HCT116 (cell line): ENCODE measurements around the gene SYCP2. TPM values are rescaled to one million over a fixed set of nuclear protein-coding genes. Genes with fewer than 3 reads are reported as not detected.

Source experiments
- ATAC-seq: fragments of 200-7000 bp; cut with Tn5 transposase; 2 replicates; pipeline ENCODE4 v1.9.1; 2020; ENCODE audit warnings: mild to moderate bottlenecking, moderate library complexity
- BruUV-seq: library from RNA; stranded (reverse); fragments of 400-500 nt; replicated peaks from 2 replicates; lab custom pipeline; 2021; lab: Mats Ljungman, UMichigan
- CTCF ChIA-PET: fragments of 300-600 bp; sonication (Branson Sonifier 250); formaldehyde crosslinking; loops from one replicate; lab custom pipeline; 2021; ENCODE audit warnings: antibody characterized with exemption; lab: Charles Lee
- POLR2A ChIA-PET: fragments of 300-600, 350-600 bp; sonication (Branson Sonifier 250); formaldehyde crosslinking; loops from one replicate; lab custom pipeline; 2021; ENCODE audit warnings: antibody characterized with exemption; lab: Charles Lee
- RAD21 ChIA-PET, 2 experiments: fragments of 300-600 bp; sonication (Branson Sonifier 250); formaldehyde crosslinking; loops; one replicate each; lab custom pipeline; 2023; ENCODE audit warnings: low total read pairs in 2 of 2; ENCODE audit not compliant: uncharacterized antibody in 2 of 2, unreplicated experiment in 2 of 2, low non-redundant PET in 1 of 2; lab: Charles Lee
- DNase-seq: peaks from one replicate; pipeline ENCODE4 v3.0.0-alpha.2; 2010; ENCODE audit warnings: low read depth, low spot score
- H2AFZ ChIP-seq: fragments of 200-600 bp; shearing (Covaris generic), sonication (generic); 2 replicates; pipeline ENCODE4 v1.6.1; 2017; ENCODE audit warnings: low read depth, mixed run types, mixed read lengths, antibody characterized with exemption, low read length; ENCODE audit not compliant: poor library complexity, severe bottlenecking
- H3K27ac ChIP-seq: 2 replicates; pipeline ENCODE4 v1.5.1; 2012; ENCODE audit warnings: low read depth, low read length
- H3K27me3 ChIP-seq: fragments of 200-600 bp; sonication (generic); 2 replicates; pipeline ENCODE4 v1.6.1; 2016; ENCODE audit warnings: mixed run types, low read length, mixed read lengths; ENCODE audit not compliant: insufficient read depth
- H3K36me3 ChIP-seq, 2 experiments: fragments of 200-500 bp in 1 of 2; fragments of 200-600 bp in 1 of 2; sonication (Bioruptor generic) in 1 of 2; sonication (generic) in 1 of 2; 2 replicates each; pipeline versions ENCODE4 v1.5.1 to v1.6.1; 2014 to 2016; ENCODE audit warnings: low read length in 2 of 2, inconsistent platforms in 1 of 2, mixed read lengths in 1 of 2, mixed run types in 1 of 2; ENCODE audit not compliant: insufficient read depth in 2 of 2, control insufficient read depth in 1 of 2
- H3K4me1 ChIP-seq, 2 experiments: fragments of 200-600 bp in 1 of 2; sonication (generic) in 1 of 2; 2 replicates each; pipeline versions ENCODE4 v1.5.1 to v1.6.1; 2012 to 2017; ENCODE audit warnings: low read length in 2 of 2, inconsistent platforms in 1 of 2, mild to moderate bottlenecking in 1 of 2, mixed read lengths in 1 of 2, mixed run types in 1 of 2, moderate library complexity in 1 of 2; ENCODE audit not compliant: insufficient read depth in 2 of 2, control insufficient read depth in 1 of 2
- H3K4me2 ChIP-seq: fragments of 200-600 bp; sonication (generic); 2 replicates; pipeline ENCODE4 v1.6.1; 2017; ENCODE audit warnings: mixed run types, low read length, mixed read lengths
- H3K4me3 ChIP-seq, 2 experiments: fragments of 200-600 bp in 1 of 2; sonication (generic) in 1 of 2; replicated peaks in 1 of 2; 2 replicates each; pipeline ENCODE4 v1.5.1; 2011 to 2016; ENCODE audit warnings: low read length in 2 of 2, control low read depth in 1 of 2, low read depth in 1 of 2, mild to moderate bottlenecking in 1 of 2, mixed read lengths in 1 of 2, mixed run types in 1 of 2
- H3K79me2 ChIP-seq: fragments of 200-600 bp; sonication (generic); 2 replicates; pipeline ENCODE4 v1.6.1; 2017; ENCODE audit warnings: mild to moderate bottlenecking, mixed run types, low read length, moderate library complexity, mixed read lengths; ENCODE audit not compliant: insufficient read depth
- H3K9ac ChIP-seq: fragments of 200-600 bp; sonication (generic); 2 replicates; pipeline ENCODE4 v1.6.1; 2016; ENCODE audit warnings: low read length, mixed read lengths
- H3K9me2 ChIP-seq: fragments of 200-600 bp; sonication (generic), shearing (Covaris generic); 2 replicates; pipeline ENCODE4 v1.6.1; 2017; ENCODE audit warnings: mixed run types, mild to moderate bottlenecking, moderate library complexity; ENCODE audit not compliant: insufficient read depth
- H3K9me3 ChIP-seq, 2 experiments: fragments of 200-500 bp in 1 of 2; fragments of 200-600 bp in 1 of 2; sonication (Bioruptor generic) in 1 of 2; sonication (generic) in 1 of 2; 2 replicates each; pipeline ENCODE4 v1.6.1; 2014 to 2017; ENCODE audit warnings: low read length in 2 of 2, mixed read lengths in 2 of 2, inconsistent platforms in 1 of 2, low read depth in 1 of 2, mild to moderate bottlenecking in 1 of 2, mixed run types in 1 of 2, moderate library complexity in 1 of 2; ENCODE audit not compliant: control insufficient read depth in 1 of 2, insufficient read depth in 1 of 2
- H4K20me1 ChIP-seq: fragments of 200-600 bp; sonication (generic), shearing (Covaris generic); 2 replicates; pipeline ENCODE4 v1.6.1; 2017; ENCODE audit warnings: mixed run types, mild to moderate bottlenecking, moderate library complexity; ENCODE audit not compliant: insufficient read depth
- CBX3 ChIP-seq: IDR thresholded peaks from 2 replicates; pipeline ENCODE4 v1.6.1; 2012; ENCODE audit warnings: low read depth
- EGR1 ChIP-seq: IDR thresholded peaks from 2 replicates; pipeline ENCODE4 v1.6.1; 2012; ENCODE audit warnings: low read depth
- EZH2 ChIP-seq: fragments of 200-600 bp; sonication (generic); IDR thresholded peaks from 2 replicates; pipeline ENCODE4 v1.6.1; 2017; ENCODE audit warnings: antibody characterized with exemption, mixed run types
- EZH2phosphoT487 ChIP-seq: fragments of 200-600 bp; IDR thresholded peaks from 2 replicates; pipeline ENCODE4 v1.6.1; 2018; ENCODE audit warnings: antibody characterized with exemption, borderline replicate concordance
- FOSL1 ChIP-seq: IDR thresholded peaks from 2 replicates; pipeline ENCODE4 v1.6.1; 2012; ENCODE audit warnings: low read depth
- POLR2AphosphoS5 ChIP-seq: IDR thresholded peaks from 2 replicates; pipeline ENCODE4 v1.6.1; 2011; ENCODE audit warnings: mild to moderate bottlenecking, low read depth, low read length, moderate library complexity
- RAD21 ChIP-seq: IDR thresholded peaks from 2 replicates; pipeline ENCODE4 v1.6.1; 2012; ENCODE audit warnings: low read depth, mild to moderate bottlenecking
- SIN3A ChIP-seq: IDR thresholded peaks from 2 replicates; pipeline ENCODE4 v1.6.1; 2012; ENCODE audit warnings: low read depth
- SRF ChIP-seq: IDR thresholded peaks from 2 replicates; pipeline ENCODE4 v1.6.1; 2012; ENCODE audit warnings: low read depth
- YY1 ChIP-seq: IDR thresholded peaks from 2 replicates; pipeline ENCODE4 v1.6.1; 2011; ENCODE audit warnings: low read length, low read depth, moderate library complexity, mild to moderate bottlenecking; ENCODE audit not compliant: insufficient replicate concordance; ENCODE audit errors: extremely low read depth
- ZBTB33 ChIP-seq: IDR thresholded peaks from 2 replicates; pipeline ENCODE4 v1.6.1; 2011; ENCODE audit warnings: mild to moderate bottlenecking, low read length, moderate library complexity; ENCODE audit not compliant: insufficient replicate concordance; ENCODE audit errors: extremely low read depth
- ZNF274 ChIP-seq: fragments of 200-500 bp; sonication (Bioruptor generic); IDR thresholded peaks from 2 replicates; pipeline ENCODE4 v1.6.1; 2014; ENCODE audit warnings: mild to moderate bottlenecking, low read depth, low read length, inconsistent platforms
- intact Hi-C: fragments of 100-400 bp; cut with micrococcal nuclease; formaldehyde crosslinking; loops from 2 replicates; pipeline ENCODE4 v1.10.0; 2022
- total RNA-seq: library from RNA; stranded (reverse); gene quantifications from one replicate; pipeline ENCODE4 v1.2.1, GENCODE V29; 2021; ENCODE audit not compliant: unreplicated experiment
- TF ChIP-seq, protein P1 (sequence below): IDR thresholded peaks from 2 replicates; pipeline ENCODE4 v1.6.1; 2012; ENCODE audit warnings: low read depth

The SYCP2 gene
- total RNA-seq, 1 experiment from 2014 or later = 0.59 TPM

- ChIA-PET POLR2A (no interaction called here), RAD21 (no interaction called here), CTCF (interaction anchor here (0.8 to 1.8 kb wide), 2 partner anchors 30 to 54 kb away, joined by 4 to 6 read pairs; no protein-coding TSS in a partner anchor)
- BruUV-seq = no TSS peak
- no peak overlapping the region for H3K27ac ChIP-seq
- no peaks in the 10 kb centered on the region for H3K9me3 ChIP-seq
- ATAC-seq (no peak), DNase-seq (no peak)
- no peak overlapping the region for H3K4me2 ChIP-seq
- intact Hi-C loops = no loop called here
- H3K4me1 ChIP-seq = no peaks in the 10 kb centered on the region
- no peaks in the 10 kb centered on the region for H4K20me1 ChIP-seq
- H3K36me3 ChIP-seq = no peaks in the 10 kb centered on the region
- H3K9ac ChIP-seq = no peak overlapping the region
- no peaks in the 10 kb centered on the region for H3K79me2 ChIP-seq
- no peak overlapping the region for H2AFZ ChIP-seq
- no peak for TF ChIP-seq ZBTB33
- TF ChIP-seq EZH2 = no peak
- TF ChIP-seq ZNF274 = no peak
- no peak for TF ChIP-seq CBX3
- no peaks in the 10 kb centered on the region; the same call in 1 of the 2 replicates for H3K27me3 ChIP-seq
- H3K9me2 ChIP-seq = no peaks in the 10 kb centered on the region
- no peak overlapping the region for H3K4me3 ChIP-seq
Observed at GRCh38 chr20:59880198-59880597, 53.2 kb downstream of the SYCP2 start.

DNA sequence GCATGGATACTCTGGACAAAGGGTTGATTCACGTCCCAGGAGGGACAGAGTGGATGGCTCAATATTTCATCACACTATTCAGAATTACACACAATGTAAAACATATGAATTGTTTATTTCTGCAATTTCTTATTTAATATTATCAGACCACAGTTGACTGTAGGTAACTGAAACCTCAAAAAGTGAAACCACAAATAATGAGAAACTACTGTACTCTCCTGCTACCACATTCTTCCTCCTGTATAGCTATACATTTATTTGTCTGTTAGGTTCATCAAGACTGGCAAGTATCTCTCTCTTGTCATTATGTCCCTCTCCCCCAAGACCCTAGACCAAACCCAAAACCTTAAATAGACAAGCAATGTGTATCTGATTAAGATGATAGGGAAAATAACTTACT lies 60.0 kb downstream of the SYCP2 start:
- ChIA-PET RAD21 (no interaction called here), CTCF (interaction anchor here (0.9 kb wide), 1 partner anchor 23 kb away, joined by 3 read pairs; no protein-coding TSS in a partner anchor), POLR2A (no interaction called here)
- Histone ChIP-seq H3K4me2 (no peak overlapping the region), H3K9ac (no peak overlapping the region), H3K79me2 (no peaks in the 10 kb centered on the region), H3K27me3 (peaks cover 11% of the 10 kb centered on the region), H2AFZ (no peak overlapping the region), H3K27ac (no peak overlapping the region), H3K4me1 (no peaks in the 10 kb centered on the region), H3K36me3 (no peaks in the 10 kb centered on the region), H3K9me2 (no peaks in the 10 kb centered on the region), H3K9me3 (no peaks in the 10 kb centered on the region), H4K20me1 (no peaks in the 10 kb centered on the region), H3K4me3 (no peak overlapping the region)
- DNase-seq = no peak
- intact Hi-C loops = no loop called here
- no TSS peak for BruUV-seq
- ATAC-seq = no peak
- TF ChIP-seq FOSL1 (no peak), RAD21 (no peak), EGR1 (no peak), POLR2AphosphoS5 (no peak), EZH2phosphoT487 (no peak), ZBTB33 (no peak), SRF (no peak), YY1 (no peak), EZH2 (no peak), SIN3A (no peak)
- TF ChIP-seq, protein P1, sequence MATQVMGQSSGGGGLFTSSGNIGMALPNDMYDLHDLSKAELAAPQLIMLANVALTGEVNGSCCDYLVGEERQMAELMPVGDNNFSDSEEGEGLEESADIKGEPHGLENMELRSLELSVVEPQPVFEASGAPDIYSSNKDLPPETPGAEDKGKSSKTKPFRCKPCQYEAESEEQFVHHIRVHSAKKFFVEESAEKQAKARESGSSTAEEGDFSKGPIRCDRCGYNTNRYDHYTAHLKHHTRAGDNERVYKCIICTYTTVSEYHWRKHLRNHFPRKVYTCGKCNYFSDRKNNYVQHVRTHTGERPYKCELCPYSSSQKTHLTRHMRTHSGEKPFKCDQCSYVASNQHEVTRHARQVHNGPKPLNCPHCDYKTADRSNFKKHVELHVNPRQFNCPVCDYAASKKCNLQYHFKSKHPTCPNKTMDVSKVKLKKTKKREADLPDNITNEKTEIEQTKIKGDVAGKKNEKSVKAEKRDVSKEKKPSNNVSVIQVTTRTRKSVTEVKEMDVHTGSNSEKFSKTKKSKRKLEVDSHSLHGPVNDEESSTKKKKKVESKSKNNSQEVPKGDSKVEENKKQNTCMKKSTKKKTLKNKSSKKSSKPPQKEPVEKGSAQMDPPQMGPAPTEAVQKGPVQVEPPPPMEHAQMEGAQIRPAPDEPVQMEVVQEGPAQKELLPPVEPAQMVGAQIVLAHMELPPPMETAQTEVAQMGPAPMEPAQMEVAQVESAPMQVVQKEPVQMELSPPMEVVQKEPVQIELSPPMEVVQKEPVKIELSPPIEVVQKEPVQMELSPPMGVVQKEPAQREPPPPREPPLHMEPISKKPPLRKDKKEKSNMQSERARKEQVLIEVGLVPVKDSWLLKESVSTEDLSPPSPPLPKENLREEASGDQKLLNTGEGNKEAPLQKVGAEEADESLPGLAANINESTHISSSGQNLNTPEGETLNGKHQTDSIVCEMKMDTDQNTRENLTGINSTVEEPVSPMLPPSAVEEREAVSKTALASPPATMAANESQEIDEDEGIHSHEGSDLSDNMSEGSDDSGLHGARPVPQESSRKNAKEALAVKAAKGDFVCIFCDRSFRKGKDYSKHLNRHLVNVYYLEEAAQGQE = no peak
